Activated CD4-positive, alpha-beta T cell treated with anti-CD3 and anti-CD28 coated beads, Interleukin-2, amount 10 ng/mL, durations not matched to agents 7 days and 5 days (primary cell): ENCODE measurements around the gene RAB10. TPM values are rescaled to one million over a fixed set of nuclear protein-coding genes. Genes with fewer than 3 reads are reported as not detected.
"Not testable (repeated sequence)": the region's sequence is repeated elsewhere in the genome, so short reads cannot be mapped to it uniquely, and the experiment has no call there.

Experiments
- CTCF ChIA-PET: fragments of 350-600 bp; sonication (Branson Sonifier 250); formaldehyde crosslinking; loops from one replicate; lab custom pipeline; 2021; ENCODE audit warnings: antibody characterized with exemption; lab: Charles Lee
- POLR2A ChIA-PET: fragments of 350-600 bp; sonication (Branson Sonifier 250); formaldehyde crosslinking; loops from one replicate; lab custom pipeline; 2021; ENCODE audit warnings: antibody characterized with exemption; lab: Charles Lee
- DNase-seq: peaks from one replicate; pipeline ENCODE4 v3.0.0-alpha.2; 2020
- H3K27ac Mint-ChIP-seq: one replicate; pipeline ENCODE4 v1.8.0; 2021; ENCODE audit warnings: mild to moderate bottlenecking, moderate library complexity, mixed read lengths
- H3K27me3 Mint-ChIP-seq: one replicate; pipeline ENCODE4 v1.8.0; 2021; ENCODE audit warnings: mixed read lengths
- H3K36me3 Mint-ChIP-seq: one replicate; pipeline ENCODE4 v1.8.0; 2021; ENCODE audit warnings: low read depth, mixed read lengths
- H3K4me1 Mint-ChIP-seq: one replicate; pipeline ENCODE4 v1.8.0; 2021; ENCODE audit warnings: mixed read lengths
- H3K4me3 Mint-ChIP-seq: one replicate; pipeline ENCODE4 v1.8.0; 2021; ENCODE audit warnings: mild to moderate bottlenecking, moderate library complexity, mixed read lengths
- H3K9me3 Mint-ChIP-seq: one replicate; pipeline ENCODE4 v1.8.0; 2021; ENCODE audit warnings: mixed read lengths
- total RNA-seq, 2 experiments: library from RNA; stranded (reverse); gene quantifications; one replicate each; pipeline ENCODE4 v1.2.3, GENCODE V29; 2021

The RAB10 gene
- total RNA-seq, 2 experiments from 2014 or later: 107 to 123 TPM

- ChIA-PET CTCF (interaction anchor here (0.7 kb wide), 1 partner anchor 202 kb away, joined by 3 read pairs; no protein-coding TSS in a partner anchor), POLR2A (no interaction called here)
- Mint-ChIP-seq H3K4me3 (no peak overlapping the region), H3K4me1 (no peaks in the 10 kb centered on the region), H3K36me3 (no peaks in the 10 kb centered on the region), H3K9me3 (no peaks in the 10 kb centered on the region), H3K27me3 (peaks cover 29% of the 10 kb centered on the region), H3K27ac (no peak overlapping the region)
- no peak for DNase-seq
Observed at GRCh38 chr2:26150243-26150642, 116.4 kb downstream of the RAB10 start.

GRCh38 chr2:26157580-26157979, 123.7 kb downstream of the RAB10 start:
- no peaks in the 10 kb centered on the region for H3K9me3 Mint-ChIP-seq
- H3K27ac Mint-ChIP-seq: no peak overlapping the region
- H3K27me3 Mint-ChIP-seq: peaks cover 12% of the 10 kb centered on the region
- H3K4me3 Mint-ChIP-seq: no peak overlapping the region
- H3K4me1 Mint-ChIP-seq: no peaks in the 10 kb centered on the region
- no peak for DNase-seq
- no peaks in the 10 kb centered on the region for H3K36me3 Mint-ChIP-seq
- ChIA-PET CTCF (no interaction called here), POLR2A (no interaction called here)

- H3K27ac Mint-ChIP-seq: no peak overlapping the region
- ChIA-PET CTCF (interaction anchor here (1.0 kb wide), 1 partner anchor 266 kb away, joined by 3 read pairs; no protein-coding TSS in a partner anchor), POLR2A (no interaction called here)
- no peaks in the 10 kb centered on the region for H3K36me3 Mint-ChIP-seq
- H3K9me3 Mint-ChIP-seq: no peaks in the 10 kb centered on the region
- no peak overlapping the region for H3K4me3 Mint-ChIP-seq
- DNase-seq: no peak
- peaks cover 8% of the 10 kb centered on the region for H3K27me3 Mint-ChIP-seq
- no peaks in the 10 kb centered on the region for H3K4me1 Mint-ChIP-seq
Observed at GRCh38 chr2:26161926-26162325, 128.0 kb downstream of the RAB10 start.

GRCh38 chr2:26162963-26163362, 129.1 kb downstream of the RAB10 start:
- no peak for DNase-seq
- H3K27ac Mint-ChIP-seq: no peak overlapping the region
- H3K9me3 Mint-ChIP-seq: no peaks in the 10 kb centered on the region
- POLR2A ChIA-PET: no interaction called here
- CTCF ChIA-PET: no interaction called here
- H3K4me1 Mint-ChIP-seq: no peaks in the 10 kb centered on the region
- H3K4me3 Mint-ChIP-seq: no peak overlapping the region
- peaks cover 5% of the 10 kb centered on the region for H3K27me3 Mint-ChIP-seq
- no peaks in the 10 kb centered on the region for H3K36me3 Mint-ChIP-seq

GRCh38 chr2:26164231-26164630, 130.3 kb downstream of the RAB10 start:
- H3K4me1 Mint-ChIP-seq: no peaks in the 10 kb centered on the region
- H3K4me3 Mint-ChIP-seq: no peak overlapping the region
- ChIA-PET POLR2A (no interaction called here), CTCF (no interaction called here)
- H3K27me3 Mint-ChIP-seq: peaks cover 5% of the 10 kb centered on the region
- no peaks in the 10 kb centered on the region for H3K36me3 Mint-ChIP-seq
- no peak overlapping the region for H3K27ac Mint-ChIP-seq
- no peak for DNase-seq
- H3K9me3 Mint-ChIP-seq: no peaks in the 10 kb centered on the region

GRCh38 chr2:26164641-26165211, 130.8 kb downstream of the RAB10 start:
- no peaks in the 10 kb centered on the region for H3K4me1 Mint-ChIP-seq
- no peak overlapping the region for H3K4me3 Mint-ChIP-seq
- ChIA-PET CTCF (interaction anchor here (0.7 to 1.0 kb wide), 3 partner anchors 35 to 164 kb away, joined by 3 to 4 read pairs (median 3); no protein-coding TSS in a partner anchor), POLR2A (no interaction called here)
- no peak overlapping the region for H3K27ac Mint-ChIP-seq
- DNase-seq: no peak
- H3K36me3 Mint-ChIP-seq: no peaks in the 10 kb centered on the region
- no peaks in the 10 kb centered on the region for H3K9me3 Mint-ChIP-seq
- peaks cover 7% of the 10 kb centered on the region for H3K27me3 Mint-ChIP-seq

- H3K36me3 Mint-ChIP-seq: no peaks in the 10 kb centered on the region
- no peak for DNase-seq
- no peak overlapping the region for H3K27ac Mint-ChIP-seq
- ChIA-PET POLR2A (no interaction called here), CTCF (interaction anchor here (0.6 to 1.0 kb wide), 6 partner anchors 35 to 1395 kb away, joined by 3 to 4 read pairs (median 3); no protein-coding TSS in a partner anchor)
- H3K4me3 Mint-ChIP-seq: no peak overlapping the region
- no peaks in the 10 kb centered on the region for H3K4me1 Mint-ChIP-seq
- H3K9me3 Mint-ChIP-seq: no peaks in the 10 kb centered on the region
- H3K27me3 Mint-ChIP-seq: peaks cover 11% of the 10 kb centered on the region
Observed at GRCh38 chr2:26165403-26165802, 131.5 kb downstream of the RAB10 start.

- not testable (repeated sequence) for DNase-seq, H3K36me3 Mint-ChIP-seq, H3K27ac Mint-ChIP-seq, H3K4me1 Mint-ChIP-seq, H3K9me3 Mint-ChIP-seq, H3K4me3 Mint-ChIP-seq
- ChIA-PET CTCF (interaction anchor here (0.6 kb wide), 1 partner anchor 265 kb away, joined by 3 read pairs; no protein-coding TSS in a partner anchor), POLR2A (interaction anchor here (0.6 kb wide), 1 partner anchor 194 kb away, joined by 3 read pairs; no protein-coding TSS in a partner anchor)
- peaks cover 18% of the 10 kb centered on the region for H3K27me3 Mint-ChIP-seq
Observed at GRCh38 chr2:26166541-26166940, 132.7 kb downstream of the RAB10 start.

GRCh38 chr2:26168785-26169184, 134.9 kb downstream of the RAB10 start:
- H3K27me3 Mint-ChIP-seq: peaks cover 29% of the 10 kb centered on the region
- no peak for DNase-seq
- peaks cover 2% of the 10 kb centered on the region for H3K36me3 Mint-ChIP-seq
- ChIA-PET POLR2A (interaction anchor here (0.6 kb wide), 1 partner anchor 83 kb away, joined by 5 read pairs; no protein-coding TSS in a partner anchor), CTCF (interaction anchor here (0.5 to 6.2 kb wide), 2 partner anchors 15 to 83 kb away, joined by 4 to 24 read pairs; no protein-coding TSS in a partner anchor)
- H3K27ac Mint-ChIP-seq: no peak overlapping the region
- H3K9me3 Mint-ChIP-seq: no peaks in the 10 kb centered on the region
- no peak overlapping the region for H3K4me3 Mint-ChIP-seq
- H3K4me1 Mint-ChIP-seq: peaks cover 11% of the 10 kb centered on the region

GRCh38 chr2:26169226-26169625, 135.3 kb downstream of the RAB10 start:
- no peak for DNase-seq
- Mint-ChIP-seq H3K36me3 (peaks cover 2% of the 10 kb centered on the region), H3K4me1 (peaks cover 11% of the 10 kb centered on the region), H3K27ac (no peak overlapping the region), H3K9me3 (no peaks in the 10 kb centered on the region), H3K4me3 (no peak overlapping the region), H3K27me3 (peaks cover 28% of the 10 kb centered on the region)
- CTCF ChIA-PET: interaction anchor here (0.5 to 6.2 kb wide), 2 partner anchors 14 to 84 kb away, joined by 4 to 24 read pairs; no protein-coding TSS in a partner anchor
- POLR2A ChIA-PET: no interaction called here

GRCh38 chr2:26169681-26170414, 136.0 kb downstream of the RAB10 start:
- DNase-seq: no peak
- ChIA-PET POLR2A (no interaction called here), CTCF (interaction anchor here (0.5 to 6.2 kb wide), 2 partner anchors 14 to 976 kb away, joined by 3 to 24 read pairs; no protein-coding TSS in a partner anchor)
- Mint-ChIP-seq H3K4me3 (no peak overlapping the region), H3K4me1 (peaks cover 16% of the 10 kb centered on the region), H3K27ac (no peak overlapping the region), H3K36me3 (peaks cover 2% of the 10 kb centered on the region), H3K9me3 (no peaks in the 10 kb centered on the region), H3K27me3 (peaks cover 31% of the 10 kb centered on the region)

- ChIA-PET CTCF (interaction anchor here (6.2 kb wide), 1 partner anchor 13 kb away, joined by 24 read pairs; no protein-coding TSS in a partner anchor), POLR2A (no interaction called here)
- no peaks in the 10 kb centered on the region for H3K9me3 Mint-ChIP-seq
- H3K36me3 Mint-ChIP-seq: peaks cover 2% of the 10 kb centered on the region
- peaks cover 16% of the 10 kb centered on the region for H3K4me1 Mint-ChIP-seq
- H3K4me3 Mint-ChIP-seq: no peak overlapping the region
- DNase-seq: no peak
- peaks cover 32% of the 10 kb centered on the region for H3K27me3 Mint-ChIP-seq
- no peak overlapping the region for H3K27ac Mint-ChIP-seq
Observed at GRCh38 chr2:26170795-26171194, 136.9 kb downstream of the RAB10 start.
